GM10266 (cell line): ENCODE data around the gene JAG1.

ENCODE experiments used
- DNase-seq: peaks from one replicate; pipeline ENCODE4 v3.0.0; 2012; ENCODE audit errors: extremely low spot score
- CTCF ChIP-seq: IDR thresholded peaks from 2 replicates; pipeline ENCODE4 v1.5.1; 2012; ENCODE audit warnings: mild to moderate bottlenecking, low read depth; ENCODE audit not compliant: control insufficient read depth, insufficient read depth; ENCODE audit errors: missing control alignments

The JAG1 gene

GRCh38 chr20:10673842-10674683 lies at the start of gene JAG1:
Gene JAG1 (minus strand): TSS chr20:10673999. CDS start chr20:10673530, 469 bp downstream.
- DNase-seq = peak; percentile 98
- no peak for TF ChIP-seq CTCF

GRCh38 chr20:10721976-10722375 lies 48.2 kb upstream of the JAG1 start:
- no peak for TF ChIP-seq CTCF
- DNase-seq = no peak

- no peak for DNase-seq
- no peak for TF ChIP-seq CTCF
These were observed 47.5 kb upstream of the JAG1 start for GRCh38 chr20:10721137-10721896.

- no peak for TF ChIP-seq CTCF
- DNase-seq = no peak
These were observed 46.8 kb upstream of the JAG1 start for GRCh38 chr20:10720565-10720964.

- no peak for DNase-seq
- no peak for TF ChIP-seq CTCF
These were observed 46.1 kb upstream of the JAG1 start for GRCh38 chr20:10719740-10720385.

- no peak for DNase-seq
These were observed 44.9 kb upstream of the JAG1 start for GRCh38 chr20:10718661-10719060.

More at GRCh38 chr20:10718661-10719060, 44.9 kb upstream of the JAG1 start:
- TF ChIP-seq CTCF = no peak
